Astrocyte (in vitro differentiated cells and primary cell): ENCODE data around the gene TCAF1.

ENCODE experiments used
- EZH2 ChIP-seq: IDR thresholded peaks from 2 replicates; pipeline ENCODE4 v1.6.1; 2012; ENCODE audit warnings: mild to moderate bottlenecking, low read length, inconsistent platforms; ENCODE audit not compliant: insufficient read depth
- TF ChIP-seq, protein P1 (sequence below): IDR thresholded peaks from 2 replicates; pipeline ENCODE4 v1.5.1; 2011; ENCODE audit warnings: low read depth, mild to moderate bottlenecking, inconsistent platforms, low read length, moderate library complexity; ENCODE audit not compliant: insufficient read depth

DNA sequence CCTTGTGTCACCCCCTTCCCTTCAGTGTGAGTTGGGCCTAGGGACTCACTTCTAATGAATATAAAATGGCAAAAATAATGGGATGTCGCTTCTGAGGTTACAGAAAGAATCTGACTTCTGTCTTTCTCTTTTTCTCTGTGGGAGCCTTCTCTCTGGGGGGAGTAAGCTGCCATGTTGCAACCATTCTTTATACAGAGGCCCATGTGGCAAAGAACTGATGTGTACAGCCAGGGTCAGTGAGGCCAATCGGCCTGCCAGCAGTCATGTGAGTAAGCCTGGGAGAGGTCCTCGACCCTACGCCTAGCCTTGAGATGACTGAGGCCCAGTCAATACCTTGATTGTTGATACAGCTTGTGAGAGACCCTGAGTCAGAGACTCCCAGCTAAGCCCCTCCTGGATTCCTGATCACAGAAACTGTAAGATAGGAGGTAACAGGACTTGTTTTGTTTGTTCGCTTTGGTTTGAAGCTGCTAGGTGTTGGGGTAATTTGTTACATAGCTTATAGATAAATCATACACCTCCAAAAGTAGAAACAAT lies 1.7 kb downstream of the TCAF1 start:
- TF ChIP-seq, protein P1, sequence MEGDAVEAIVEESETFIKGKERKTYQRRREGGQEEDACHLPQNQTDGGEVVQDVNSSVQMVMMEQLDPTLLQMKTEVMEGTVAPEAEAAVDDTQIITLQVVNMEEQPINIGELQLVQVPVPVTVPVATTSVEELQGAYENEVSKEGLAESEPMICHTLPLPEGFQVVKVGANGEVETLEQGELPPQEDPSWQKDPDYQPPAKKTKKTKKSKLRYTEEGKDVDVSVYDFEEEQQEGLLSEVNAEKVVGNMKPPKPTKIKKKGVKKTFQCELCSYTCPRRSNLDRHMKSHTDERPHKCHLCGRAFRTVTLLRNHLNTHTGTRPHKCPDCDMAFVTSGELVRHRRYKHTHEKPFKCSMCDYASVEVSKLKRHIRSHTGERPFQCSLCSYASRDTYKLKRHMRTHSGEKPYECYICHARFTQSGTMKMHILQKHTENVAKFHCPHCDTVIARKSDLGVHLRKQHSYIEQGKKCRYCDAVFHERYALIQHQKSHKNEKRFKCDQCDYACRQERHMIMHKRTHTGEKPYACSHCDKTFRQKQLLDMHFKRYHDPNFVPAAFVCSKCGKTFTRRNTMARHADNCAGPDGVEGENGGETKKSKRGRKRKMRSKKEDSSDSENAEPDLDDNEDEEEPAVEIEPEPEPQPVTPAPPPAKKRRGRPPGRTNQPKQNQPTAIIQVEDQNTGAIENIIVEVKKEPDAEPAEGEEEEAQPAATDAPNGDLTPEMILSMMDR: no peak
- no peak for TF ChIP-seq EZH2
